H9 (cell line): ENCODE results near the gene CCDC85B. TPM values are rescaled to one million over a fixed set of nuclear protein-coding genes. Genes with fewer than 3 reads are reported as not detected.

Experiments used
- DNase-seq: peaks from one replicate; pipeline ENCODE4 v3.0.0-alpha.2; 2017
- H2AFZ ChIP-seq: one replicate; pipeline ENCODE4 v1.6.1; 2013; ENCODE audit warnings: mild to moderate bottlenecking, low read length, control low read depth, moderate library complexity
- H2AK5ac ChIP-seq: 2 replicates; pipeline ENCODE4 v1.6.1; 2013; ENCODE audit warnings: low read length, control low read depth, mixed read lengths; ENCODE audit not compliant: insufficient read length
- H2BK120ac ChIP-seq: one replicate; pipeline ENCODE4 v1.6.1; 2013; ENCODE audit warnings: low read depth, mild to moderate bottlenecking, low read length, control low read depth, inconsistent platforms; ENCODE audit not compliant: poor library complexity, severe bottlenecking
- H2BK12ac ChIP-seq: 2 replicates; pipeline ENCODE4 v1.6.1; 2013; ENCODE audit warnings: low read length, control low read depth, mixed read lengths, low read depth; ENCODE audit not compliant: insufficient read length
- H2BK15ac ChIP-seq: 2 replicates; pipeline ENCODE4 v1.6.1; 2013; ENCODE audit warnings: low read depth, low read length, control low read depth
- H2BK20ac ChIP-seq: one replicate; pipeline ENCODE4 v1.6.1; 2013; ENCODE audit warnings: low read depth, mild to moderate bottlenecking, low read length, control low read depth, inconsistent platforms; ENCODE audit not compliant: poor library complexity, severe bottlenecking
- H2BK5ac ChIP-seq: 2 replicates; pipeline ENCODE4 v1.6.1; 2013; ENCODE audit warnings: low read length, control low read depth, mixed read lengths; ENCODE audit not compliant: insufficient read length
- H3K14ac ChIP-seq: 2 replicates; pipeline ENCODE4 v1.6.1; 2013; ENCODE audit warnings: low read length, control low read depth; ENCODE audit not compliant: insufficient read depth
- H3K18ac ChIP-seq: 2 replicates; pipeline ENCODE4 v1.6.1; 2013; ENCODE audit warnings: low read depth, mild to moderate bottlenecking, mixed read lengths, low read length, control low read depth; ENCODE audit not compliant: insufficient read length
- H3K23ac ChIP-seq: 2 replicates; pipeline ENCODE4 v1.6.1; 2013; ENCODE audit warnings: low read length, control low read depth, mixed read lengths, low read depth; ENCODE audit not compliant: insufficient read length
- H3K23me2 ChIP-seq: 2 replicates; pipeline ENCODE4 v1.6.1; 2013; ENCODE audit warnings: low read depth, mild to moderate bottlenecking, mixed read lengths, low read length, control low read depth; ENCODE audit not compliant: insufficient read length, poor library complexity, severe bottlenecking
- H3K27ac ChIP-seq: 2 replicates; pipeline ENCODE4 v1.5.1; 2013; ENCODE audit warnings: low read length, control low read depth, mixed read lengths, low read depth; ENCODE audit not compliant: insufficient read length
- H3K27me3 ChIP-seq: 2 replicates; pipeline ENCODE4 v1.6.1; 2013; ENCODE audit warnings: low read length, control low read depth, inconsistent platforms; ENCODE audit not compliant: insufficient read depth
- H3K4ac ChIP-seq: 2 replicates; pipeline ENCODE4 v1.6.1; 2013; ENCODE audit warnings: low read depth, mild to moderate bottlenecking, control low read depth, inconsistent platforms, low read length, moderate library complexity
- H3K4me1 ChIP-seq: 2 replicates; pipeline ENCODE4 v1.6.1; 2013; ENCODE audit warnings: low read length, control low read depth, inconsistent platforms; ENCODE audit not compliant: insufficient read depth
- H3K4me2 ChIP-seq: 2 replicates; pipeline ENCODE4 v1.6.1; 2013; ENCODE audit warnings: low read length, control low read depth, mixed read lengths; ENCODE audit not compliant: insufficient read length, insufficient read depth
- H3K56ac ChIP-seq: 2 replicates; pipeline ENCODE4 v1.6.1; 2013; ENCODE audit warnings: low read depth, mild to moderate bottlenecking, mixed read lengths, low read length, control low read depth; ENCODE audit not compliant: insufficient read length
- H3K79me1 ChIP-seq: 2 replicates; pipeline ENCODE4 v1.6.1; 2013; ENCODE audit warnings: low read depth, mild to moderate bottlenecking, moderate library complexity, low read length, control low read depth, inconsistent platforms; ENCODE audit not compliant: insufficient read depth, poor library complexity, severe bottlenecking
- H3K79me2 ChIP-seq: 2 replicates; pipeline ENCODE4 v1.6.1; 2013; ENCODE audit warnings: low read length, control low read depth, inconsistent platforms; ENCODE audit not compliant: insufficient read depth
- H3K9ac ChIP-seq: 2 replicates; pipeline ENCODE4 v1.6.1; 2013; ENCODE audit warnings: low read length, control low read depth, mixed read lengths; ENCODE audit not compliant: insufficient read length; ENCODE audit errors: extremely low read depth
- H3K9me3 ChIP-seq: one replicate; pipeline ENCODE4 v1.6.1; 2013; ENCODE audit warnings: low read depth, low read length, inconsistent platforms; ENCODE audit not compliant: control insufficient read depth
- H3T11ph ChIP-seq: one replicate; pipeline ENCODE4 v1.6.1; 2013; ENCODE audit warnings: mild to moderate bottlenecking, low read length, control low read depth, inconsistent platforms
- H4K20me1 ChIP-seq: one replicate; pipeline ENCODE4 v1.6.1; 2013; ENCODE audit not compliant: control insufficient read depth, insufficient read length, insufficient read depth
- H4K5ac ChIP-seq: 2 replicates; pipeline ENCODE4 v1.6.1; 2013; ENCODE audit warnings: low read depth, mild to moderate bottlenecking, mixed read lengths, low read length, control low read depth; ENCODE audit not compliant: insufficient read length
- H4K8ac ChIP-seq: replicated peaks from 2 replicates; pipeline ENCODE4 v1.6.1; 2013; ENCODE audit warnings: low read length, control low read depth, mixed read lengths, low read depth; ENCODE audit not compliant: insufficient read length
- H4K91ac ChIP-seq: 2 replicates; pipeline ENCODE4 v1.6.1; 2013; ENCODE audit warnings: low read depth, mild to moderate bottlenecking, moderate library complexity, mixed read lengths, low read length, control low read depth; ENCODE audit not compliant: insufficient read length
- H3K27ac Mint-ChIP-seq, 3 experiments: 2 replicates in 2 of 3; 3 replicates in 1 of 3; pipeline ENCODE4 v1.8.0; 2020 to 2021; ENCODE audit warnings: mixed read lengths in 3 of 3, mild to moderate bottlenecking in 1 of 3, moderate library complexity in 1 of 3
- H3K27me3 Mint-ChIP-seq: 2 replicates; pipeline ENCODE4 v1.8.0; 2021; ENCODE audit warnings: low read depth, mild to moderate bottlenecking, moderate library complexity, mixed read lengths
- H3K36me3 Mint-ChIP-seq, 3 experiments: 2 replicates in 2 of 3; 3 replicates in 1 of 3; pipeline ENCODE4 v1.8.0; 2020 to 2021; ENCODE audit warnings: low read depth in 3 of 3, mixed read lengths in 3 of 3; ENCODE audit not compliant: insufficient read depth in 1 of 3
- H3K4me1 Mint-ChIP-seq, 2 experiments: 2 replicates each; pipeline ENCODE4 v1.8.0; 2020; ENCODE audit warnings: mixed read lengths in 2 of 2
- H3K4me3 Mint-ChIP-seq, 2 experiments: 2 replicates in 1 of 2; 3 replicates in 1 of 2; pipeline ENCODE4 v1.8.0; 2020 to 2021; ENCODE audit warnings: mild to moderate bottlenecking in 2 of 2, mixed read lengths in 2 of 2, moderate library complexity in 1 of 2
- H3K9me3 Mint-ChIP-seq, 2 experiments: 2 replicates in 1 of 2; 3 replicates in 1 of 2; pipeline ENCODE4 v1.8.0; 2020; ENCODE audit warnings: mild to moderate bottlenecking in 2 of 2, mixed read lengths in 2 of 2, moderate library complexity in 1 of 2
- WGBS: extraction: QIAGEN DNeasy Blood & Tissue Kit; methylation state at CpG from one replicate; pipeline ENCODE4 v1.1.7; 2013; ENCODE audit warnings: missing lambda C conversion rate, low lambda C conversion rate, mixed read lengths; ENCODE audit not compliant: insufficient read length; ENCODE audit errors: extremely low coverage; 5-methylcytosine and 5-hydroxymethylcytosine counted together
- total RNA-seq: library from RNA; stranded (reverse); gene quantifications from 2 replicates; pipeline ENCODE4 v1.2.1, GENCODE V29; 2021
- TF ChIP-seq, protein P1 (sequence below): fragments of 200-600 bp; sonication (generic); conservative IDR thresholded peaks from 3 replicates; pipeline ENCODE4 v1.8.0; 2021; ENCODE audit warnings: antibody characterized with exemption, mild to moderate bottlenecking

The CCDC85B gene
- total RNA-seq, 1 experiment from 2014 or later = 23.3 TPM

DNA sequence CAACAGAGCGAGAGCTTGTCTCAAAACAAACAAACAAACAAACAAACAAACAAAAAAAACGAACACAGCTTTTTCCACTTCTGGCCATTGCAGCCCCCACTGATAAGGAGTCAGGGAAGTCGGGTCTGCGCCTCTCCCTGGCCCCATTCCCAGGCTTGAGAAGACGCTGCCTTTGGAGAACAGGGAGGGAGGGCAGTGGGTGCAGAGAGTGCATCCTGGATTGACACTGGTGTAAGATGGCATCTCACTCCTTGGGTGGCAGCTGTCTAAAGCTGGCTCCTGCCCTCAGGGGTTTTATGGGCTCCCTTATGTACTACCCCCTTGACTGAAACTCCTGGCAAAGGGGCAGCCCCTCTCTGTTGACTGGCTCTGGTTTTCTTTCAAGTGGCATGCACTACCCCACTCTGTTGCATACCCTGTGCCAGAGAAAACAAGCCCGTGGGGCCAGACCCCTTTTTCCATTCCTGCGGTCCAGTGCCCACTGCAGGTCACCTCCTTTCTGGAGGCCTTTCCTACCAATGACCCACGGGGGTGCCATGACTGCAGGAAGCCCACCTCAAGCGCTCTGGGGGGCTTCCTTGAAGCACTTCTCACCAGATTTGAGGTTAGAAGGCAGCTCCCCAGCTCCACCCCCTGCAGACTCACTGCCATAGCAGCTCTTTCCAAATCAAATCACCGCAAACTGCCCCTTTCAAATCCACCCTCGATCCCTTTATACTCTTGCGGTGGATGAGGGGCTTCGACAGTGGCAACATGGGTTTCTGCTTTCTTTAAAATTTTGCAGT lies 41.5 kb downstream of the CCDC85B start:
- H2BK15ac ChIP-seq = no peak overlapping the region
- H3K27ac ChIP-seq = no peak overlapping the region
- TF ChIP-seq, protein P1, sequence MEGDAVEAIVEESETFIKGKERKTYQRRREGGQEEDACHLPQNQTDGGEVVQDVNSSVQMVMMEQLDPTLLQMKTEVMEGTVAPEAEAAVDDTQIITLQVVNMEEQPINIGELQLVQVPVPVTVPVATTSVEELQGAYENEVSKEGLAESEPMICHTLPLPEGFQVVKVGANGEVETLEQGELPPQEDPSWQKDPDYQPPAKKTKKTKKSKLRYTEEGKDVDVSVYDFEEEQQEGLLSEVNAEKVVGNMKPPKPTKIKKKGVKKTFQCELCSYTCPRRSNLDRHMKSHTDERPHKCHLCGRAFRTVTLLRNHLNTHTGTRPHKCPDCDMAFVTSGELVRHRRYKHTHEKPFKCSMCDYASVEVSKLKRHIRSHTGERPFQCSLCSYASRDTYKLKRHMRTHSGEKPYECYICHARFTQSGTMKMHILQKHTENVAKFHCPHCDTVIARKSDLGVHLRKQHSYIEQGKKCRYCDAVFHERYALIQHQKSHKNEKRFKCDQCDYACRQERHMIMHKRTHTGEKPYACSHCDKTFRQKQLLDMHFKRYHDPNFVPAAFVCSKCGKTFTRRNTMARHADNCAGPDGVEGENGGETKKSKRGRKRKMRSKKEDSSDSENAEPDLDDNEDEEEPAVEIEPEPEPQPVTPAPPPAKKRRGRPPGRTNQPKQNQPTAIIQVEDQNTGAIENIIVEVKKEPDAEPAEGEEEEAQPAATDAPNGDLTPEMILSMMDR = no peak
- no peak overlapping the region for H4K8ac ChIP-seq
- DNase-seq = no peak
- no peak overlapping the region for H3K4ac ChIP-seq
- no peak overlapping the region for H4K91ac ChIP-seq
- H3K4me2 ChIP-seq = no peak overlapping the region
- no peak overlapping the region for H3T11ph ChIP-seq
- Mint-ChIP-seq H3K36me3 (no peaks in the 10 kb centered on the region), H3K4me3 (no peak overlapping the region; a peak in 1 of 5 replicates), H3K27me3 (no peaks in the 10 kb centered on the region), H3K27ac (peak overlapping the region in 1 of 3 experiments; percentile 24; a peak in 1 of 7 replicates), H3K9me3 (no peaks in the 10 kb centered on the region), H3K4me1 (peaks cover 10 to 36% of the 10 kb centered on the region in 2 experiments)
- no peak overlapping the region for H3K23ac ChIP-seq
- no peak overlapping the region for H2BK120ac ChIP-seq
- H3K4me1 ChIP-seq = no peaks in the 10 kb centered on the region
- no peaks in the 10 kb centered on the region for H4K20me1 ChIP-seq
- no peak overlapping the region for H4K5ac ChIP-seq
- no peak overlapping the region for H2BK5ac ChIP-seq
- no peak overlapping the region for H3K9ac ChIP-seq
- no peaks in the 10 kb centered on the region for H3K9me3 ChIP-seq
- H3K79me1 ChIP-seq = no peaks in the 10 kb centered on the region
- H2BK12ac ChIP-seq = no peak overlapping the region
- no peaks in the 10 kb centered on the region for H3K79me2 ChIP-seq
- H3K23me2 ChIP-seq = no peaks in the 10 kb centered on the region
- no peak overlapping the region for H2AK5ac ChIP-seq
- WGBS = no CpG with 5 or more reads among the region's 13 CpGs
- H3K56ac ChIP-seq = no peak overlapping the region
- no peaks in the 10 kb centered on the region for H3K27me3 ChIP-seq
- no peak overlapping the region for H3K14ac ChIP-seq
- H3K18ac ChIP-seq = no peak overlapping the region
- no peak overlapping the region for H2AFZ ChIP-seq
- no peak overlapping the region for H2BK20ac ChIP-seq
